CD4-positive, alpha-beta T cell (primary cell): Measurements from ENCODE around the gene LRRC15. TPM values are rescaled to one million over a fixed set of nuclear protein-coding genes. Genes with fewer than 3 reads are reported as not detected.

ENCODE experiments used
- ATAC-seq: fragments of 200-7000 bp; cut with Tn5 transposase; one replicate; pipeline ENCODE4 v1.10.0; 2022; ENCODE audit warnings: mild to moderate bottlenecking; ENCODE audit not compliant: poor library complexity
- CTCF ChIA-PET: fragments of 350-600 bp; sonication (Branson Sonifier 250); formaldehyde crosslinking; loops from one replicate; lab custom pipeline; 2021; ENCODE audit warnings: antibody characterized with exemption, inconsistent platforms; lab: Charles Lee
- POLR2A ChIA-PET: fragments of 350-600 bp; sonication (Branson Sonifier 250); formaldehyde crosslinking; loops from one replicate; lab custom pipeline; 2021; ENCODE audit warnings: antibody characterized with exemption, inconsistent platforms; lab: Charles Lee
- DNase-seq, 14 experiments: peaks; one replicate each; pipeline ENCODE4 v3.0.0-alpha.2; 2013 to 2020; ENCODE audit warnings: mixed read lengths in 2 of 14
- H3K27ac ChIP-seq, 2 donors: one replicate each; pipeline versions ENCODE4 v1.5.1 to v1.7.0; 2013; ENCODE audit warnings: low read length in 2 of 2, low read depth in 1 of 2, mild to moderate bottlenecking in 1 of 2
- H3K27me3 ChIP-seq, 2 experiments: 1 replicate in 1 of 2; 2 replicates in 1 of 2; pipeline versions ENCODE4 v1.6.1 to v1.7.0; 2013; ENCODE audit warnings: low read length in 2 of 2, control low read depth in 1 of 2, mild to moderate bottlenecking in 1 of 2, moderate library complexity in 1 of 2; ENCODE audit not compliant: insufficient read depth in 2 of 2, control insufficient read depth in 1 of 2
- H3K36me3 ChIP-seq: one replicate; pipeline ENCODE4 v1.6.1; 2013; ENCODE audit warnings: low read length, control low read depth; ENCODE audit not compliant: insufficient read depth
- H3K4me1 ChIP-seq: one replicate; pipeline ENCODE4 v1.6.1; 2013; ENCODE audit warnings: low read length, control low read depth; ENCODE audit not compliant: insufficient read depth
- H3K4me3 ChIP-seq: one replicate; pipeline ENCODE4 v1.5.1; 2013; ENCODE audit warnings: mild to moderate bottlenecking, low read length, moderate library complexity
- H3K9me3 ChIP-seq, 2 experiments: 1 replicate in 1 of 2; 2 replicates in 1 of 2; pipeline versions ENCODE4 v1.6.1 to v1.7.0; 2013; ENCODE audit warnings: low read length in 2 of 2, mild to moderate bottlenecking in 2 of 2, control low read depth in 1 of 2, moderate library complexity in 1 of 2; ENCODE audit not compliant: control insufficient read depth in 1 of 2, insufficient read depth in 1 of 2
- H3K27ac Mint-ChIP-seq: one replicate; pipeline ENCODE4 v1.8.0; 2020; ENCODE audit warnings: mixed read lengths
- H3K27me3 Mint-ChIP-seq: one replicate; pipeline ENCODE4 v1.8.0; 2021; ENCODE audit warnings: mixed read lengths
- H3K36me3 Mint-ChIP-seq: one replicate; pipeline ENCODE4 v1.8.0; 2021; ENCODE audit warnings: low read depth, mixed read lengths
- H3K4me1 Mint-ChIP-seq: one replicate; pipeline ENCODE4 v1.8.0; 2021; ENCODE audit warnings: low read depth, mixed read lengths
- H3K4me3 Mint-ChIP-seq: one replicate; pipeline ENCODE4 v1.8.0; 2020; ENCODE audit warnings: mild to moderate bottlenecking, mixed read lengths
- H3K9me3 Mint-ChIP-seq: one replicate; pipeline ENCODE4 v1.8.0; 2020; ENCODE audit warnings: mixed read lengths
- intact Hi-C, 2 experiments: fragments of 100-400 bp; cut with DNase I in 1 of 2; cut with micrococcal nuclease in 1 of 2; formaldehyde crosslinking; loops; one replicate each; pipeline versions ENCODE4 v1.15.1 to v1.9.0; 2023 to 2025; cut with DNase I, micrococcal nuclease
- total RNA-seq, 174 experiments: library from RNA in 2 of 174; stranded (reverse) in 2 of 174; gene quantifications; one replicate each; pipeline ENCODE4 v1.2.3 and lab custom pipeline; 2021 to 2026
- TF ChIP-seq, protein P1 (sequence below): fragments of 200-600 bp; IDR thresholded peaks from one replicate; pipeline ENCODE4 v1.8.0; 2022; ENCODE audit warnings: antibody characterized with exemption, mild to moderate bottlenecking

LRRC15 gene
- total RNA-seq, 2 experiments from 2014 or later, result not detected

DNA sequence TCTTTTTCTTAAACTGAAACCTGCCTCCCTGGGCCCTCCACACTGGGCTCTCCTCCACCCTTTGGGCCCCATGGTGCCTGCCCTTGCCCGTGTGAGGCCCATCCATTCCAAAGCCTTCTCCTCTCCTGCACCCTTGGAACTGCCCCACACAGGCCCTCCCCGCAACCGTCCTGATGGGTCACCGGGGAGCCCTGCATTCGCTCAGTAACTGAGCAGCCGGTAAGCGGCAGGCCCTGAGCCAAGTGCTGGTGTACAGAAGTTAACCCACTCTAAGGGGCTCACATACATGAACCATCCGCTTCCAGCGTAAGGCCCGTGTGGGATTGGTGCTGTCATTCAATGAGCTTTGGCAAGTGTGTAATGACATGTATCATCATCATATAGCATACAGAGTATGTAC, 5.4 kb upstream of the LRRC15 start:
- Histone ChIP-seq H3K36me3 (no peaks in the 10 kb centered on the region), H3K4me3 (no peak overlapping the region), H3K4me1 (no peaks in the 10 kb centered on the region), H3K27ac (no peak overlapping the region), H3K27me3 (peaks cover 8 to 15% of the 10 kb centered on the region in 2 experiments), H3K9me3 (no peaks in the 10 kb centered on the region)
- H3K36me3 Mint-ChIP-seq, result no peaks in the 10 kb centered on the region
- intact Hi-C loops, result no loop called here
- ATAC-seq (no peak), DNase-seq (no peak)
- no peak overlapping the region for H3K27ac Mint-ChIP-seq
- ChIA-PET CTCF (no interaction called here), POLR2A (interaction anchor here (1.0 kb wide), 1 partner anchor 21 kb away, joined by 5 read pairs; no protein-coding TSS in a partner anchor)
- TF ChIP-seq, protein P1, sequence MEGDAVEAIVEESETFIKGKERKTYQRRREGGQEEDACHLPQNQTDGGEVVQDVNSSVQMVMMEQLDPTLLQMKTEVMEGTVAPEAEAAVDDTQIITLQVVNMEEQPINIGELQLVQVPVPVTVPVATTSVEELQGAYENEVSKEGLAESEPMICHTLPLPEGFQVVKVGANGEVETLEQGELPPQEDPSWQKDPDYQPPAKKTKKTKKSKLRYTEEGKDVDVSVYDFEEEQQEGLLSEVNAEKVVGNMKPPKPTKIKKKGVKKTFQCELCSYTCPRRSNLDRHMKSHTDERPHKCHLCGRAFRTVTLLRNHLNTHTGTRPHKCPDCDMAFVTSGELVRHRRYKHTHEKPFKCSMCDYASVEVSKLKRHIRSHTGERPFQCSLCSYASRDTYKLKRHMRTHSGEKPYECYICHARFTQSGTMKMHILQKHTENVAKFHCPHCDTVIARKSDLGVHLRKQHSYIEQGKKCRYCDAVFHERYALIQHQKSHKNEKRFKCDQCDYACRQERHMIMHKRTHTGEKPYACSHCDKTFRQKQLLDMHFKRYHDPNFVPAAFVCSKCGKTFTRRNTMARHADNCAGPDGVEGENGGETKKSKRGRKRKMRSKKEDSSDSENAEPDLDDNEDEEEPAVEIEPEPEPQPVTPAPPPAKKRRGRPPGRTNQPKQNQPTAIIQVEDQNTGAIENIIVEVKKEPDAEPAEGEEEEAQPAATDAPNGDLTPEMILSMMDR, result no peak
- peaks cover 21% of the 10 kb centered on the region for H3K27me3 Mint-ChIP-seq
- H3K9me3 Mint-ChIP-seq, result no peaks in the 10 kb centered on the region
- H3K4me1 Mint-ChIP-seq, result no peaks in the 10 kb centered on the region
- no peak overlapping the region for H3K4me3 Mint-ChIP-seq

DNA sequence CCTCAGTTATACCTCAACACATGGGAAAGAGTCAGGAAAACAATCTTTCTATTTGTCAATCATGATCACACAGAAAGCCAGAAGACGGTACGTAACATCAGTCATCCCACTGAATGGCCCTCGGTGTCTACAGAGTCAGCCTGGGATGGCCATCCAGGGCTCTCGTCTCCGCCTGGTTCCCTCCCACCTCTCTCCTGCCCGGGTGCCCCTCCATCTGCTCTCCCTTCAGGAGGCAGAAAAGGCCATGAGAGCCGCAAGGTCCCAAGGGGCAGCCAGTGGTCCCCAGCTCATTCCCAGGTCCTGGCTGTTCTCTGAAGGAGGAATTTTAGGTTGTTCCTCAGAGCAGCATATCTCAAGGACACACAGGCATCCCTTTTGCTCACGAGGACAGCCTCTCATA, 4.4 kb upstream of the LRRC15 start:
- Mint-ChIP-seq H3K27ac (no peak overlapping the region), H3K36me3 (no peaks in the 10 kb centered on the region), H3K4me1 (no peaks in the 10 kb centered on the region), H3K9me3 (no peaks in the 10 kb centered on the region), H3K27me3 (peaks cover 28% of the 10 kb centered on the region), H3K4me3 (no peak overlapping the region)
- ATAC-seq (no peak), DNase-seq (no peak)
- Histone ChIP-seq H3K36me3 (no peaks in the 10 kb centered on the region), H3K4me3 (no peak overlapping the region), H3K9me3 (no peaks in the 10 kb centered on the region), H3K27ac (no peak overlapping the region), H3K27me3 (peaks cover 8 to 23% of the 10 kb centered on the region in 2 experiments), H3K4me1 (no peaks in the 10 kb centered on the region)
- ChIA-PET CTCF (no interaction called here), POLR2A (no interaction called here)
- intact Hi-C loops, result no loop called here
- TF ChIP-seq, protein P1, result no peak

DNA sequence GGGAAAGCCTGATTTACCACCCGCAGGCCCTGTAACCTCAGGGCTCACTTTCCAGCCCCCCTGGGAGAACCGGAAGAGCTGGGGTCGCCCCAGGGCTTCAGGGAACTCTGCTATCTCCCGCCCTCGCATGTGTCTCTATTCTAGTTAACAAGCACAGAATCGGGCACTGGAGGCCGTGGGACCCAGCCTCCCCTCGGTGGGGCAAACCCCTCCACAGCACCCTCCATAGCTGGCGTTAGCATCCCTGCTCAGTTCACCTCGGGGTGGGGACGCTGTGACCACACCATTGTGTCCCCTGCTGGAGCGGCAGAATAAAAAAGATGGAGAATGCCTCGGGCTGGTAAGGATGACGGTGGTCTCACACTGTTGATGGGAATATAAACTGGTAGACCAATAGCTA, 3.5 kb upstream of the LRRC15 start:
- H3K27me3 Mint-ChIP-seq, result peaks cover 32% of the 10 kb centered on the region
- ChIA-PET POLR2A (no interaction called here), CTCF (no interaction called here)
- Histone ChIP-seq H3K27ac (no peak overlapping the region), H3K9me3 (no peaks in the 10 kb centered on the region), H3K27me3 (peaks cover 8 to 28% of the 10 kb centered on the region in 2 experiments), H3K36me3 (no peaks in the 10 kb centered on the region), H3K4me3 (no peak overlapping the region), H3K4me1 (no peaks in the 10 kb centered on the region)
- H3K9me3 Mint-ChIP-seq, result no peaks in the 10 kb centered on the region
- ATAC-seq, result no peak
- H3K27ac Mint-ChIP-seq, result no peak overlapping the region
- TF ChIP-seq, protein P1, result no peak
- H3K4me1 Mint-ChIP-seq, result no peaks in the 10 kb centered on the region
- H3K36me3 Mint-ChIP-seq, result no peaks in the 10 kb centered on the region
- intact Hi-C loops, result no loop called here
- no peak for DNase-seq
- no peak overlapping the region for H3K4me3 Mint-ChIP-seq
